CD4-positive, alpha-beta T cell treated with Interferon alpha-2 for 1 hour (primary cell): ENCODE measurements around the gene GPC6.
A peak's percentile ranks its signal among the peaks of the same experiment; 100 is the strongest.
"Not testable (repeated sequence)": the region's sequence is repeated elsewhere in the genome, so short reads cannot be mapped to it uniquely, and the experiment has no call there.

Source experiments
- DNase-seq, 2 donors: peaks; one replicate each; pipeline ENCODE4 v3.0.0-alpha.2; 2020 to 2022

The GPC6 gene

DNA sequence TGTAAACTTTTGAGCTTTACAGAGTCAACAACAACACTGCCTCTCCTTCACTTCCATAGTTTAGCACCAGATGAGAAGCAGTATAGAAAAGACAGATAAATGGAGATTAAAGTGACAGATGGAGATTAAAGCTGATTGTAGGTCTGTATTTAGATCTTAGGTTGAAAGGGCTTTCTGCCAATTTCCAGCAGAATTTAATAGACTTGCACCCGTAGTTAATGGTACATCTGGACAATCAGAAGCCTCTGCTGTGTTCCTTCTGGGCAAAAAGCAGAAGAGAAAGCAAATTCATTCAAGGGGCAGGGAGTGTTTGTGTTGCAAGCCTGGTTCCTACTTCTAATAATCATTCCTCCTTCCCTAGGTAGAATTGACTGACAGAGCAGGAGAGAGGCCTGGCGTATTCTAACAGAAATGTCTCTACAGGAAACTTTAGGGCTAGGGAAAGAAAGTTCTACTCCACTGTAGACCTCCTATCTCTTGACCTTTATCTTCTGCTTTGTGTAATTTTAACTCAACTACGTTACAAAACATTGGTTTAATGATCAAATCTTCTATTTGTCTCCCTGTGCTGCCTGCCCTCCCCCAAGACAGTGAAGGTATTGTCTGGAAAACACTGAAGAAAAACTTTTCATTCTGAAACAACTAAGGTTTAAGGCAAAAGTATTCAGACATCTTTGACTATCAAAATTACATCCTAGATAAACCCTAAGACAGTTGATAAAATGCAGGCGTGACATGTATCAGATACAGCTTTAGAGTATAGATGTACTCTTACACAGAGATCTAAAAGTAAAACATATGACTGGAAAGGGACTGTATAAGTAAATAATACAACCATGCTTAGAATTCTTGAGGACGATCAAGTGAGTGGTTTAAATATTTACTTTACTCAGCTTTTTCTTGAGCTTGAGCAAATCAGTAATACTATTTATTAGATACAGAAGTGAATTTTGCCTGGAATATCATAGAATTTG lies 44.4 kb downstream of the GPC6 start:
- no peak for DNase-seq

DNA sequence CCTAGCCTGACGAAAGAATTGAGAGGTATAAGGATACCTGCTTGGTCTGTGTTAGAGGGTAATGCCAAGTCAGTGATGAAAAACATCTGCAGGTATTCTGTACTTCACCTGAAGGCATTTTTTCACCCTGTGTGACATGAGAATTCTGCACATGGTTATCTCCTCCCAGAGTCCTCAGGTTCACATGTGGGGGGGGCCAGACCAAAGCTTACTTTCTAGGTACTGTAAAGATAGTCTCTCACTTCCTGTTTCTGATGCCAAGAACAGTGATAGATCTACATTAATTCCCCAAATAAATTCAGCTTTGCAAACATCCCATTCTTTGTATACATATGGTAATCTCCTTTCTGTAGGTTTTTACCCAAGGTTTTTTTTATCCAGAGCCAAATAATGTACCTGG lies 53.4 kb downstream of the GPC6 start:
- DNase-seq, result no peak

DNA sequence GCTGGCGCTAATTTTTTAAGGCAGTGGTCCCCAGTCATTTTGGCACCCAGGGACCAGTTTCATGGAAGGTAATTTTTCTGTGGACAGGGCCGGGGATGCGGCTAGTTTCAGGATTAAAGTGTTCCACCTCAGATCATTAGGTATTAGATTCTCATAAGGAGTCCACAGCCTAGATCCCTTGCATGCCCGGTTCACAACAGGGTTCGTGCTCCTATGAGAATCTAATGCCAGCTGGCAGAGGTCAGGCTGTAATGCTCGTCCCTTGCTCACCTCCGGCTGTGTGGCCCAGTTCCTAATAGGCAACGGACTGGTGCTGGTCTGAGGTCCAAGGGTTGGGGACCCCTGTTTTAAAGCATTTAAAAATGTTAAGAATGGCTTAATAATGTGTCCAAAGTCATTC lies 54.1 kb downstream of the GPC6 start:
- DNase-seq, result no peak

DNA sequence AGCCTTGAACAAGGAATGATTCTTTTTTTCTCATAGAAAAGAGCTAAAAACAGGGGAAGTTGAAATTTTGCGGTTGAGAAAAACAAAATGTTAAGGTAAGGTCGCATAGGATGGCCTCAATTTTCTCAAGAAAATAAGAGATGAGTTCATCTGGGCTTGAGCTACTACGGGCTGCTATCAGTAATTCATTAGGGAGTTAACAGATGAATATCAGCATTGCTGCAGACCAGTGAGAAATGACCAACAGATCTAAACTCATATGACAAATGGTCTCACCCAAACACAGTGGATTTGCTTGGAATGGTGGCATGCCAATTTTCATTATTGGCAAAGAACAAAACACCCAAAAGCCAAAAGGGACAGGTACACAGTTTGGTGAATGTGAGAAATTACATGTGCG lies 56.6 kb downstream of the GPC6 start:
- DNase-seq, result no peak

DNA sequence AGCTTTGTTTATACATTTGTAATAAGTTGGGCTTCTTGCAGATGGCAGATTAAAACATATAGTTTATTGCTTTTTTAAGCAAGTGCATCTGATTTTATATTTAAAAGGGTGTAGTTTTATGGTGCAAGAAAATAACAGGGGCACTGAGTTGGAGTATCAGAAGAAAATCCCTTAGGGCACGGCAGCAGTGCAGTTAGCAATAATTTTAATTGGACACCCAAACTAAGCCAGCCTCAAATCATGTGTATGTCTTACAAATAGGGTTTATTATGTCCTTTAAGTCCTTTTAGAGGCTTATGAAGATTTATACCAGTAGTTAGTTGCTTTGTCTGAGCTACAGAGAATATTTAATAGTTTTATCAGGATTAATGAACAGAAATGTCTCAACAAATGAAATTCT lies 57.5 kb downstream of the GPC6 start:
- no peak for DNase-seq

DNA sequence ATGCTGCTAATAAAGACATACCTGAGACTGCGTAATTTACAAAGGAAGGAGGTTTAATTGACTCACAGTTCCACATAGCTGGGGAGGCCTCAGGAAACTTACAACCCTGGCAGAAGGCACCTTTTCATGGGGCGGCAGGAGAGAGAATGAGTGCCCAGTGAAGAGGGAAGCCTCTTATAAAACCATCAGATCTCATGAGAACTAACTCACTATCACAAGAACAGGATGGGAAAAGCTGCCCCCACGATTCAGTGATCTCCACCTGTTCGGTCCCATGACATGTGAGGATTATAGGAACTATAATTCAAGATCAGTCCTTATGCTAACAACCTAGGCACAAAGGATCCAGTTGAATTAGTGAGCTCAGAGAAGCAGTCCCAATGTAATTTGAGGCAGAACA lies 59.4 kb downstream of the GPC6 start:
- DNase-seq, result no peak

DNA sequence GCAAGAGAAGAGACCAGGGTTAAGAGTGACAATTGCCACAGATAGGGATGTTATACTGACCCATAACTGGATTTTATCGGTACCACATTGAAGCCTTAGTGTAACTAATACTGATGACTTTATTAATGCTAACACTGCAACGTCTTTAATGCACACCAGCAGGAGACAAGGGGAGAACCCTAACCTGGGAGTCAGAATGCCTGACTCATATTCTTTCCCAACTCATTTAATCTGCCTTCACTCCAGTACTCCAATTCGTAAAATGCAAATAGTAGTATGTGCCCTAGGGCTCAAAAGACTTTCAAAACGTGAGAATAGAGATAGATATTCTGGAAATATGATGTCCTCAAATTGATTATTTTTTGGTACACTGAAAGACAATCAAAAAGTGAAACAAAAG lies 62.4 kb downstream of the GPC6 start:
- no peak for DNase-seq

DNA sequence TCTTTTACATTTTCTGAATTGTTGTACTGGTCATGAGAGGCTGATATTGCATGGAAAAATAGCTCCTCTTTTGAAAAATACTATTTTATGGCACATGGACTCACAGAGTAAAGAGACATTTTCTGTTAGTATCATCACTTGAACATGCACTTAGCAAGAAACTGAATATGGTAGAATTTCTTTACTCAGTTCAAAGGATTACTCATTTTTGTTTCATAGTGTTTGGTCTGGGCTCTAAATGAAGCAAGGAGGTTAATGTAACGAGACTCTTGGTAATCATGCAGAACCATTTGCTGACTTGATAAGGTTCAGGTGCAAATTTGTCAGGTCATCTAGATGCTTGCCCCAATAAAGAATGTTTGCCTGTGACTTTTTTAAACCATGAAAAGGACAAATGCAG lies 63.2 kb downstream of the GPC6 start:
- DNase-seq, result no peak

DNA sequence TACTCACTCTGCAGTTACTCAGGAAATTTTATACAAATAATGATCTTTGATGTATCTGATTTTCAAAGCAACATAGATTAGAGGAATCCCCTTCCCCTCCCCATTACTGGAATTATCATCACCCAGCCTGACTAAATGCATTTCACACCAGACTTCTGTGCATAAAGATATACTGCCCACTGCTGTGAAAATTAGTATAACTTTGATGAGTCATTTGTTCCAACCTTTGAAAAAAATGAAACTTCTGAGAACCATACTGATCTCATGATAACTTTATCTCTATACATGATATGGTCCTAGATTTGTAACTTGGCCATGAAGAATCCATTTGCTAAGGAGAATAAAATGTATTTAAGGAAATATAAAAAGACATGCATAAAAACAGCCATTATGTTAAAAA lies 63.9 kb downstream of the GPC6 start:
- DNase-seq, result no peak

DNA sequence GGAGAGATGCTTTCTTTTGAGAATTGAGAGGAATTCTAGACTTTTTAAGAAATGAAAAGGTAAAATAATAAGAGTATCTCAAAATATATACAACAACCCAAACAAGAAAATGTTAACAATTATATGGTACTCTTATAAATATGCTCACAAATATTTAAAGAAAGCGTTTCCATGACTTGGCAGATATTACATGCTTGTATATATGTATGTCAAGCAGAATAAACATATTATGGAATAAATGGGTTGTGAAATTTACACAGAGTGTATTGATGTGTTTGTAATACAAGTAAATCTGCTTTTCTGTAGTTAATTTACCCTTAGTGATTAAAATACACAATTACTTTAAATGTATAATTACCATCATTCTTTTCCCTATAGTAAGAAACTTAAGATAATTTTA lies 65.8 kb downstream of the GPC6 start:
- DNase-seq, result no peak

DNA sequence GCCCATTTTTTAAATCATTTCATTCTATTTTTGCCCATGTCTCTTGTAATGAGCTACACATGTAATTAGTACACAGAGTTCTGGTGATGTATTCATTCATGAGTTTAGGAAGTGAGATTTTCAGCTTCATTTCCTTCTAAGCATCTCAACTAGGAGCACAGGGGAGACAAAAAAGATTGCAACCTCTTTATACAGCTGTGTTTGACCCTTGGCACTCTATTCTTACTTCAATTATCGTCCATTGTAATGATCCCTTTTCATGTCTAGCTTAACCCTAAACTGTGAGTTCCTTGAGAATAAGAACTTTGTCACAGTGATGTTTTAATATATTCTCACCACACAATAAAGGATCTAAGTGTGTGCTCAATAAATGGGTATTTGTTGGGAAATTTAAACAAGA lies 67.1 kb downstream of the GPC6 start:
- no peak for DNase-seq

DNA sequence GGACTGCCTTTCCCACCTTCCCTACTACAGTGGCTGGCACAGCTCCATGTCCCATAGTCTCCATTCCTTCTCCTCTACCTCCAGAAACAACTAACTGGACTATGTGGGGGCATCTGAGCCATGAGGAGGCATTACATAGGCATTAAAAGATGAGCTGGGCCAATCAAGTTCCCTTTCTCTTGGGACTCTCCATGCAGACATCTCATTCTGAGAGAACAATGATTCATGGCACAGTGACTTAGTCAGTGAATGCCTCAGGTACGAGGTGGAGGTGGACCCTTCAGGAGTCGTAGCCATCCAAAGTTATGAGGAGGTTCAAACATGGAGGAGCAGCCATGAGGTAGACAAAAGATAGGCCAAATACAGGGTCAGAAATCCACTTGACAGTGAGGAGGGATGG lies 70.0 kb downstream of the GPC6 start:
- no peak for DNase-seq

DNA sequence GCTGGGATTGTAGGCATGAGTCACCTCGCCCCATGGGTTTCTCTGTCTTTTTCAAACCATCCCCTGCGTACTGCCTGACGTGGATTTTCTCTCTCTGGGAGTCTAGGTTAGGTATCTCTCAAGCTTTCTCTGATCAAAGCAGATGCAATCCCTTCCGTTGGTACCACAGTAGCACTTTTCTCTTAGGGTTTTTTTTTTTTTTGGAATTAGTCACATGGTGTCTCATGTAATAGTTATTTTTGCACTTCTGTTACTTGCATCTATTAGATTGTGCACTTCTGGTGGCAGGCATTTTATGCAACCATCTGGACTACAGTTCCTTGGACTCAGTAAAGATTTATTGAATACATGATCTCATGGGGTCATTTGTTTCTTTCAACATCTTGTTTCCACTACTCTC lies 72.1 kb downstream of the GPC6 start:
- DNase-seq, result no peak

DNA sequence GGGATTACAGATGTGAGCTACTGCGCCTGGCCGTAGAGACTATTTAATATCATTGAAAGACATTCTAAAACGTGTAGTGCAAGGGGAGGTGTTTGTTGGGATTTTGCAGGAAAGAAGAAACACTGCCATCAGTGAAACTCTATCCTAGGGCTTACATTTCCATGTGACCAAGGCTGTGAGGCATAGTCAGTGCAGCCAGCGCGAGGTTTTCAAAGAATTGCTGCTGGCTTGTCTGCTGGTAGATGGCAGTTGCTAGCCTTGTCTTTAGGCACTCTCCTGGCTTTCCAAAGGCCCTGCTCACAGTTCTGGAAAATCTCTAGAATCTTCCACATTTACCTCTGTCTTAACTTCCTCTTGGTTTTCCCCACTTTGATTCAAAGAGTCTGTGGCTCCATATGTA lies 77.5 kb downstream of the GPC6 start:
- no peak for DNase-seq

DNA sequence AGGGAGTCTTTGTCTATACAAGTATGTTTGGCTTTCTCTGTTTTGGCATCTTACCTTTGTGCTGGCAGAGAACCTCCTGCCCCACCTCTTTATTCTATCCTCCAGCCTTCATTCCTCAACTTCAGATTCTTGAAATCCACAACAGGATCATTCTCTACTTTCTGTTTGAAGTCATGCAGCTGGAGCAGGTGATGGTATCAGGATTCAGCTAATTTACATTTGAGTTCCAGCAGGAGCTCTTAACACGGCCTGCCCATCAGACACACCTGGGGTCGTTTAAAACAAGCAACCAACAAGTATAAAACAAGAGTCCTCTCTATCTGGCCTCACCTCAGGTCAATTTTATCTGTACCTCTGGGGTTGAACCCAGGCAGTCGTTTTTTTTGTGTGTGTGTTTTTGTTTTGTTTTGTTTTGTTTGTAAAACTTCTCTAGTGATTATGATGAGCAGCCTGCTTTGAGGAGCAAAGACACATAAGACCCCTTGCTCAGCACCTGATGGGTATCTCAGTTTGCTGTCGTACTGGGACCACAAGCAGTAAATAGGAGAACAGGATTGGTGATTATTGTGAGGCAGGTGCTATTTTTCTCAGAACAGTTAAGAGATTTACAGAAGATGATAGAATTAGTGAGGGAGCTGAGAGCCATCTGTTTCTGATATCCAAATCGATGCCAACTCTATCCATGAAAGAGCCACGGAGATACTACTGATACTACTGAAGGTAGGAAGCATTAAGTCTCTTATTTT lies 78.4 kb downstream of the GPC6 start:
- DNase-seq, result no peak

DNA sequence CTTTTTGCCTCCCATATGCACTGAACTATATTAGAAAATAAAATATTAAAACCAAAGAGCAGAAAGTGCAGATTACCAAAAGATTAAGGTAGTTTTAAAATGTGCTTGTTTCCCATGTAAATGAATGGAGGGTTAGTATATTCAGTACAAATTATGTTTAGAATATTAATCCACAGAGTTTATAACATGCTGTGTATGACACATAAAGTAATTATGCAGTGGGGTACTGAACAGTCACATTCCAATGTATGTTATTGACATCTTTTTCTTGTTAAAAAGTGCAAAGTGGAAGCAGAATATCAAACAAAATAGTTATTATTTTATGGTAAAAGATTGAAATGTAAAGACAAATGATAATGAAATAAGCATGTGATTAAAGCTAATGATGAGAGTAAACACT lies 79.3 kb downstream of the GPC6 start:
- no peak for DNase-seq

DNA sequence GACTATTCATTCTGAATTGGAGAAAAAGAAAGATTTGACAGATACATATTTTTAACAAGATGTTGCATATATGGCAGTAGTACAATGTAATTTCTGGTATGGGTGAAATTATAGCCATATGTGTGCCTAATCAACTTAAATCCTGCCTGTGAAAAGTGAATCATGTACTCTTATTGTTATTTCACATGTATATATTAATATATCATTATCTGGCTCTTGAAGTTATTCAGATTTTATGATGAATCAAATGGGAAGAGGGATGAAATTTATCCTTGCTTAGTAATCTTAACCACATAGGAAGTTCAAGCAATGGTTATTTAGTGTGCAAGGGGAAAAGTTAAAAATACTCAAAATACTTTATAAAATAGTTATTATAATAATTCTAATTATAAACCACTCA lies 80.5 kb downstream of the GPC6 start:
- DNase-seq, result no peak

DNA sequence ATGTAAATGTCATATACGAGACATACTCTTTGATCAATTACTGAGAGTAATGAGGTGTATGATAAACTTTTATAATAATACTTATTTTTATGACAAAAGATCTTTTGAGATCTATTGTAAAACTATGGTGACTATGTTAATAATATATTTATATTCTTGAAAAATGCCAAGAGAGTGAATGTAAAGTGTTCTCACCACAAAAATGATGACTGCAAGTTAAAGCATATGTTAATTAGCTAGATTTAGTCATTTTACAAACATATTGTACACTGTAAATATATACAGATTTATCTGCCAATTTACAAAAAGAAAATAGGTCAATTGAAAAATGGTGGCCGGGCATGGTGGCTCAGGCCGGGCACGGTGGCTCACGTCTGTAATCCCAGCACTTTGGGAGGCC lies 81.0 kb downstream of the GPC6 start:
- DNase-seq, result no peak

DNA sequence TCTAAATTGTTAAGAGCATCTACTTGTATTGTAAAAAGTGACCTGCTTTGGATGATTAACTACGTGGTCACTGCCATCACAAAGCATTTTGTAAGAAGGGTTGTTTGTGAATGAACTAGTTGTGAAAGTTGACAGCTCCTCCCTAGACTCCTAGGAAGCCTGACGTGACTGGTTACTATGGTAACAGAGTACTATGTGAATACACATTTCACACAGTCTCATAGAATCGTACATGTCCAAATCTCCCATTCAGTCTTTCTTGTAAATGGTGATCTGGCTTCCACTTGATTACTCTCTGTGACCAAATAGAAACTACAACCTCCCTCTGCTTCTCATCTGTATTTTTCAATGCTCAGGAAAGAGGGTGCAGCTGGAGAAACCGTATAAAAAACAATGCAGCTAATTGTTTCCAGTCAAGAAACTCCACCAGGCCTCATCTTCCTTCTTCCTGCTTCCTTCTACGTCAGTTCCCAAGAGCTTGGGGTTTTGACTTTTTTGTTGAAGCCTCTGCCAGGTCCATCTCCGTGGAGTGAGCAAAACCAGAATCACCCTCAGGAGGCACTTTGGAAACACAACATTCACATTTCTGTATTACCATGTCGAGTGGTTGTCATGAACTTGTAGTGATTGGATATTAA lies 83.4 kb downstream of the GPC6 start:
- DNase-seq, result no peak

DNA sequence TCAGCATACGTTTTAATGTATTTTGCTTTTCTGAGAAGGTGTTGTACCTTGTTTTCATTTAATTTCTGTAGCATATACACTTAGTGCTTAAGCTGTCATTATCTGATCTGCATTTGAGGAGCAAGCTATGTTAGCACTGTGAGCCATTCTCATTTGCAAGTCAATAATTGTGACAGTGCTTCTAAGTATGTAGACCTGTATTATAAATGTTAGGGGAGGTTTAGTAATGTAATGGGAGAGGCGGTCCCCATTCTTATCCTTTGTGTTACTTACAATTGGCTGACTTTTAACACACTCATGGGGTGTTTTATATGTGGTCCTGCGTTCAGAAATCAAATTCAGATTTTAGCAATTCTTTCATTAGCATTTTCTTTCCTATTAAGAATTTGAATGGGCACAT lies 90.2 kb downstream of the GPC6 start:
- DNase-seq, result no peak

DNA sequence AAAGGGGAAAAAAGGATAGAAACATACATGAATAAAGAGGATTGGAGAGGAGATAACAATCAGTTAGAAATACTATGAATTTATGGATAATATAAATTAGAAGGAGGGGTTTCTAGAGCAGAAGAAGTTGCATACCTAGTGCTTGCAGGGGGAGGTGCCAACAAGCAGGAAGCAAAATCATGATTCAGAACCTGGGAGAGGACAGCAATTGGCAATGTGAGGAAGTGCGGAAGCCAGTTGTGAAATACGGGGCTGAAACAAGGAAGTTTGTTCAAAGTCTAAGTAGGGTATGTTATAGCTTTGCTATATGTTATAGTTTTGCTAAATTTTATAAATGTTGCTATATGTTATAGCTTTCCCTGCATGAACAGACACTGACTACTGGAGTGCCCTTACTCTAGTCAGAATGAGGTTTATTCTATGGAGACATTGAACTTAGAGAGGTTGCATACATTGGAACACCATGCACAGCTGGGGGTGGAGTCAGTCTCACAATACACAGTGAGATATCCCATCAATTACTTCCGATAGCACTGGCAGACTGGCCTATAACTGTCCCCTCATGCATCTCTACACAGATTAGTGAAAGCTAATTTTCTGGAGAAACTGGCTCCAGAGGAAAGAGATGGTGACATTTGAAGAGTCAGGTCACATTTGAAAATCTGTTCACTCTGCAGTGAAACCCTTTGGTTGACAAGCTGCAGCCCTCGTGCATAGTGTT lies 92.1 kb downstream of the GPC6 start:
- peak in 1 of 2 donors; percentile 5 for DNase-seq

DNA sequence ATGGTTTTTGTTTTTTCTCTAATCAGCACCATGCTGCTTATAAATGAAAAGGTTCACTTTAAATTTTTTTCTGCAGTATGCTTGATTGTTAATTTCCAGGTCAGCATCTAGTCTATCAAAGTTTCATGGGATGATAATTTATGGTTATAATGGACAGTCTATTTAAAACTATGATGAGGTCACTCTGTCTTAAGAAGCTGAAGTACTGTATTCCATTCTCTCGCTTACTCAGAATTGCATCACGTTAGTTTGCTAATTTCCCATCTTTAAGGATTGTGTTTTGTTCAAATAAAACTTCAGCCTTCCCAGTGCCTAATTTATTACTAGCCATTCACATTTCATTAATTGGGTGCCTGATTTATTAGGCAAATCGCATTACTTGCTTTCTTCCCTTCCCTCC lies 94.3 kb downstream of the GPC6 start:
- DNase-seq, result no peak

DNA sequence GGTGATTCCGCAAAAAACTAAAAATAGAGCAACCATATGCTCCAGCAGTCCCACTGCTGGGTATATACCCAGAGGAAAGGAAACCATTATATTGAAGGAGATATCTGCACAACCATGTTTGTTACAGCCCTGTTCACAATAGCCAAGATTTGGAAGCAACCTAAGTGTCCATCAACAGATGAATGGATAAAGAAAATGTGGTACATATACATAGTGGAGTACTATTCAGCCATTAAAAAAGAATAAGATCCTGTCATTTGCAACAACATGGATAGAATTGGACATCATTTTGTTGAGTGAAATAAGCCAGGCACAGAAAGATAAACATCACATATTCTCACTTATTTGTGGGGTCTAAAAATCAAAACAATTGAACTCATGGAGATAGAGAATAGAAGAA lies 97.3 kb downstream of the GPC6 start:
- DNase-seq, result not testable (repeated sequence)
